ENCODE results near the gene GDPD4. TPM values are rescaled to one million over a fixed set of nuclear protein-coding genes. Genes with fewer than 3 reads are reported as not detected.

The GDPD4 gene
- total RNA-seq, 2 donors from 2014 or later = not detected

DNA sequence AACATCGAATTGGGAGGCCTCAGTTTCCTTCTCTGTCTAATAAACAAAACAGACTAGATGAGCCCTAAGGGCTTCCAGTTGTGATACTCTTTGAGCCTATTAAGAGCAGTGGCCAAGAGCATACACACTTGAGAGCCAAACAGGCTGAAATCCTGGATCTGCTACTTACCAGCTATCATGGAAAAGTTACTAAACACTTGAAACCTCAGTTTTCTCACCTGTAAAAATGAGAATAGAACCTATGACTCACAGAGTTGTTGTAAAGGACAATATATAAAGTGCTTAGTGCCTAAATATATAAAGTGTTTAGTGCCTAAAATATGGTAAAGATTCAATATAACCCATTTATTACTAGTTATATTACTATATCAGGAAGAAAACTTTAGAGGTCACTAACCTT lies 23.7 kb upstream of the GDPD4 start:
- no peak for DNase-seq
- no peaks in the 10 kb centered on the region for H3K9me3 ChIP-seq (ENCODE audit: control insufficient read depth, low read length)
- no peak overlapping the region for H3K9ac ChIP-seq (ENCODE audit: extremely low read depth, low read length, poor library complexity, severe bottlenecking)
- peaks cover 47% of the 10 kb centered on the region for H3K36me3 Mint-ChIP-seq (ENCODE audit: low read depth)
- WGBS, 2 experiments (ENCODE audit: insufficient coverage in 1 of 2, insufficient read length in 1 of 2) = 92 to 94% methylated on average over 1 of the region's 1 CpG
- peaks cover under 1% of the 10 kb centered on the region for H3K9me3 Mint-ChIP-seq
- H3K4me1 ChIP-seq (ENCODE audit: control insufficient read depth, insufficient read depth, low read length) = no peaks in the 10 kb centered on the region
- H3K4me3 ChIP-seq (ENCODE audit: low read length) = no peak overlapping the region
- no peaks in the 10 kb centered on the region for H3K4me1 Mint-ChIP-seq
- no peak overlapping the region for H3K27ac ChIP-seq (ENCODE audit: low read depth, low read length)
- no peak overlapping the region for H3K27ac Mint-ChIP-seq
- H3K27me3 Mint-ChIP-seq (ENCODE audit: insufficient read depth) = no peaks in the 10 kb centered on the region
- TF ChIP-seq, protein P1, sequence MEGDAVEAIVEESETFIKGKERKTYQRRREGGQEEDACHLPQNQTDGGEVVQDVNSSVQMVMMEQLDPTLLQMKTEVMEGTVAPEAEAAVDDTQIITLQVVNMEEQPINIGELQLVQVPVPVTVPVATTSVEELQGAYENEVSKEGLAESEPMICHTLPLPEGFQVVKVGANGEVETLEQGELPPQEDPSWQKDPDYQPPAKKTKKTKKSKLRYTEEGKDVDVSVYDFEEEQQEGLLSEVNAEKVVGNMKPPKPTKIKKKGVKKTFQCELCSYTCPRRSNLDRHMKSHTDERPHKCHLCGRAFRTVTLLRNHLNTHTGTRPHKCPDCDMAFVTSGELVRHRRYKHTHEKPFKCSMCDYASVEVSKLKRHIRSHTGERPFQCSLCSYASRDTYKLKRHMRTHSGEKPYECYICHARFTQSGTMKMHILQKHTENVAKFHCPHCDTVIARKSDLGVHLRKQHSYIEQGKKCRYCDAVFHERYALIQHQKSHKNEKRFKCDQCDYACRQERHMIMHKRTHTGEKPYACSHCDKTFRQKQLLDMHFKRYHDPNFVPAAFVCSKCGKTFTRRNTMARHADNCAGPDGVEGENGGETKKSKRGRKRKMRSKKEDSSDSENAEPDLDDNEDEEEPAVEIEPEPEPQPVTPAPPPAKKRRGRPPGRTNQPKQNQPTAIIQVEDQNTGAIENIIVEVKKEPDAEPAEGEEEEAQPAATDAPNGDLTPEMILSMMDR (conservative IDR thresholded peaks at IDR 0.05) = no peak
- H3K4me3 Mint-ChIP-seq = no peak overlapping the region
- peaks cover 30% of the 10 kb centered on the region for H3K36me3 ChIP-seq (ENCODE audit: control insufficient read depth, insufficient read depth, low read length)
- H3K27me3 ChIP-seq (ENCODE audit: control insufficient read depth, insufficient read depth, low read length, poor library complexity, severe bottlenecking) = no peaks in the 10 kb centered on the region

DNA sequence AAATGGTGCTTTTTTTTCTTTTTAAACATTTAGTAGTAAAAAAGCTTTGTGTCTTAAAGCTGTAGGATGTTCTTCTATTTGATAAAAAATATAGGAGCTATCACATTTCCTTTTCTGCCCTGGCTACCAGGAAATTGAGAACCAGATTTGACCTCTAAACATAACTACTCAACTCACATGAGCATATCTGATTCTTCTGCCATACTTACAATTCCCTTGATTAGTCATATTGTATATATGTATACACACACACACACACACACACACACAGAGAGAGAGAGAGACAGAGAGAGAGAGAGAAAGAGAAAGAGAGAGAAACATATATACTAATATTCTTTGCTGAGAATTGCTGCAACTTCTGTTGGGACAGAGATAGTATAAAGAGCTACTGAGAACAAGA lies 23.0 kb upstream of the GDPD4 start:
- H3K36me3 Mint-ChIP-seq (ENCODE audit: low read depth) = peaks cover 44% of the 10 kb centered on the region
- TF ChIP-seq, protein P1 (conservative IDR thresholded peaks at IDR 0.05) = no peak
- H3K27ac ChIP-seq (ENCODE audit: low read depth, low read length) = no peak overlapping the region
- DNase-seq = no peak
- no peaks in the 10 kb centered on the region for H3K9me3 Mint-ChIP-seq
- no peak overlapping the region for H3K4me3 Mint-ChIP-seq
- H3K27me3 ChIP-seq (ENCODE audit: control insufficient read depth, insufficient read depth, low read length, poor library complexity, severe bottlenecking) = no peaks in the 10 kb centered on the region
- H3K27ac Mint-ChIP-seq = no peak overlapping the region
- H3K9me3 ChIP-seq (ENCODE audit: control insufficient read depth, low read length) = no peaks in the 10 kb centered on the region
- H3K36me3 ChIP-seq (ENCODE audit: control insufficient read depth, insufficient read depth, low read length) = peaks cover 30% of the 10 kb centered on the region
- no peaks in the 10 kb centered on the region for H3K4me1 ChIP-seq (ENCODE audit: control insufficient read depth, insufficient read depth, low read length)
- H3K9ac ChIP-seq (ENCODE audit: extremely low read depth, low read length, poor library complexity, severe bottlenecking) = no peak overlapping the region
- H3K4me1 Mint-ChIP-seq = no peaks in the 10 kb centered on the region
- H3K27me3 Mint-ChIP-seq (ENCODE audit: insufficient read depth) = no peaks in the 10 kb centered on the region
- no peak overlapping the region for H3K4me3 ChIP-seq (ENCODE audit: low read length)

DNA sequence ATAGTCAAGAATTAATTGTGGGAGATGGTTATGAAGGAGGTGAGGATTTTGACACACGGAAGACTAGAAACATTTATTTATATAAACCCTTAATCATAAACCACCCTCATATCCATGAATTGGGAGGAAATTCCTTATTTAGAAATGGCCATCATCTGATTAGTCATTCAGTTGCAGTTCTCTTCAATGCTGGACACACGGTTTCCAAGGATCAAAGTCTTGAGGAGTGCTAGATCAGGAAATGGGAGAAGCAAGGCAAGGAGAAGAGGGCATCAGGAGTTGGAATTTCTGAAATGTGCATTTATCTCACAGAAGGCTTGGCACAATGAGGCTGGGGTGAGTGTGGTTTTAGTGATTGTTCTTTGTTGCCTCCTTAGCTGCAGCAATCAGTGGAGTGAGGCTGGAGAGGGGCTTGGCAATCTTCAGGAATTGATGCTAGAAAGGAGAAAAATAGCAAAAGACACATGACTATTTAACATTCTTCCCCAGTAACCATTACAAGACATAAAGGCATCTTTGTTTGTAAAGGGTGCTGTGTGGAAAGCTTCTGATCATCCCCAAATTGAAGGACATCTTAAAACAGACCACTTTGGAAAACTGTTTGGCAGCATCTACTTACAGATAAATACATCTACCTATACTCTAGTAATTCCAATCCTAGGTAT lies 21.6 kb upstream of the GDPD4 start:
- H3K9me3 Mint-ChIP-seq = no peaks in the 10 kb centered on the region
- WGBS, 2 experiments (ENCODE audit: insufficient coverage in 1 of 2, insufficient read length in 1 of 2) = 94% methylated on average over 1 of the region's 2 CpGs; no CpG with 5 or more reads in 1 of the 2 experiments
- DNase-seq = no peak
- H3K27ac Mint-ChIP-seq = no peak overlapping the region
- H3K9me3 ChIP-seq (ENCODE audit: control insufficient read depth, low read length) = no peaks in the 10 kb centered on the region
- H3K36me3 Mint-ChIP-seq (ENCODE audit: low read depth) = peaks cover 33% of the 10 kb centered on the region
- H3K27ac ChIP-seq (ENCODE audit: low read depth, low read length) = no peak overlapping the region
- no peaks in the 10 kb centered on the region for H3K4me1 ChIP-seq (ENCODE audit: control insufficient read depth, insufficient read depth, low read length)
- H3K36me3 ChIP-seq (ENCODE audit: control insufficient read depth, insufficient read depth, low read length) = peaks cover 30% of the 10 kb centered on the region
- no peak overlapping the region for H3K9ac ChIP-seq (ENCODE audit: extremely low read depth, low read length, poor library complexity, severe bottlenecking)
- no peaks in the 10 kb centered on the region for H3K4me1 Mint-ChIP-seq
- H3K27me3 ChIP-seq (ENCODE audit: control insufficient read depth, insufficient read depth, low read length, poor library complexity, severe bottlenecking) = no peaks in the 10 kb centered on the region
- H3K4me3 Mint-ChIP-seq = no peak overlapping the region
- no peaks in the 10 kb centered on the region for H3K27me3 Mint-ChIP-seq (ENCODE audit: insufficient read depth)
- TF ChIP-seq, protein P1 (conservative IDR thresholded peaks at IDR 0.05) = no peak
- no peak overlapping the region for H3K4me3 ChIP-seq (ENCODE audit: low read length)
